ENCODE measurements around the gene KRTAP19-6.
"Not testable (repeated sequence)": the region's sequence is repeated elsewhere in the genome, so short reads cannot be mapped to it uniquely, and the experiment has no call there.

KRTAP19-6 gene

GRCh38 chr21:30505621-30506205 lies 36.0 kb downstream of the KRTAP19-6 start:
- not testable (repeated sequence) for H3K27ac Mint-ChIP-seq; H3K4me3 Mint-ChIP-seq; H3K36me3 Mint-ChIP-seq (ENCODE audit: low read depth); H3K9me3 Mint-ChIP-seq; H3K27me3 Mint-ChIP-seq; ATAC-seq; H3K4me1 Mint-ChIP-seq
- peak; percentile 1 for DNase-seq

- ATAC-seq (no peak), DNase-seq (no peak)
- no peaks in the 10 kb centered on the region for H3K9me3 Mint-ChIP-seq
- no peaks in the 10 kb centered on the region for H3K4me1 Mint-ChIP-seq
- no peak within 1 kb of the TSS for H3K4me3 Mint-ChIP-seq
- no peak within 1 kb of the TSS for H3K27ac Mint-ChIP-seq
- no peaks in the 10 kb centered on the region for H3K36me3 Mint-ChIP-seq (ENCODE audit: low read depth)
- H3K27me3 Mint-ChIP-seq, result no peaks in the 10 kb centered on the region
Measured at GRCh38 chr21:30502041-30502440, 39.6 kb downstream of the KRTAP19-6 start, which contains the start of gene KRTAP19-5. TSS of gene KRTAP19-5 (minus strand) at chr21:30502141. CDS start at chr21:30502090, 51 bp downstream.

DNA sequence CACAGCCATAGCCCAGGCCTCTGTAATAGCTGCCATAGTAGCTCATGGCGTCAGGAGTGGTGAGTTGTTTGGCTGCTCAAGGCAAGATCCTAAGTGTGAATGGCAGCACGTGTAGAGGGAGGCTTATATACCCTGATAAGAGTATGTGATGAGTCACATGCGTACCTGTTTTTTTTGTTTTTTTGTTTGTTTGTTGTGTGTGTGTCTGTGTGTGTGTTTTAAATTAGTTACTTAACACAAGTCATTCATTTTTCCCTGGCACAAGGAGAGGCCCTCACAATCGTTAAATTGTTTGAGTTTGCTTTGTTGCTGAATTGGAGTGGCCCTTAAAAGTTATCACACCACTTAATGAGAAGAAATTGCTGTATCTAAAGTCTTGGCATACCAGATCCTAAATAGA lies 44.6 kb downstream of the KRTAP19-6 start, which contains the start of gene KRTAP19-4:
Gene KRTAP19-4 (minus strand): TSS at position 101 of the 400 bp plus-strand sequence. CDS start 55 bp downstream, at position 46.
- H3K9me3 Mint-ChIP-seq, result no peaks in the 10 kb centered on the region
- ATAC-seq (no peak), DNase-seq (no peak)
- no peaks in the 10 kb centered on the region for H3K27me3 Mint-ChIP-seq
- no peak within 1 kb of the TSS for H3K27ac Mint-ChIP-seq
- H3K36me3 Mint-ChIP-seq (ENCODE audit: low read depth), result no peaks in the 10 kb centered on the region
- no peak within 1 kb of the TSS for H3K4me3 Mint-ChIP-seq
- no peaks in the 10 kb centered on the region for H3K4me1 Mint-ChIP-seq

GRCh38 chr21:30491963-30492428 lies 49.7 kb downstream of the KRTAP19-6 start, which contains the start of gene KRTAP19-3:
TSS of gene KRTAP19-3 (minus strand) at chr21:30492013. CDS start at chr21:30491957, 56 bp downstream.
- ATAC-seq, result no peak
- H3K36me3 Mint-ChIP-seq (ENCODE audit: low read depth), result no peaks in the 10 kb centered on the region
- H3K4me3 Mint-ChIP-seq, result no peak within 1 kb of the TSS
- DNase-seq, result no peak
- H3K27me3 Mint-ChIP-seq, result no peaks in the 10 kb centered on the region
- no peak within 1 kb of the TSS for H3K27ac Mint-ChIP-seq
- H3K9me3 Mint-ChIP-seq, result peaks cover 7% of the 10 kb centered on the region
- H3K4me1 Mint-ChIP-seq, result no peaks in the 10 kb centered on the region

Data from activated naive CD8-positive, alpha-beta T cell treated with anti-CD3 and anti-CD28 coated beads, Interleukin-2, amount 50 U/mL, for 24 hours (primary cell).